ENCODE results near the gene SLC7A14. TPM values are rescaled to one million over a fixed set of nuclear protein-coding genes. Genes with fewer than 3 reads are reported as not detected.

Gene SLC7A14
- total RNA-seq, 1 donor from 2014 or later: 7.0 TPM

DNA sequence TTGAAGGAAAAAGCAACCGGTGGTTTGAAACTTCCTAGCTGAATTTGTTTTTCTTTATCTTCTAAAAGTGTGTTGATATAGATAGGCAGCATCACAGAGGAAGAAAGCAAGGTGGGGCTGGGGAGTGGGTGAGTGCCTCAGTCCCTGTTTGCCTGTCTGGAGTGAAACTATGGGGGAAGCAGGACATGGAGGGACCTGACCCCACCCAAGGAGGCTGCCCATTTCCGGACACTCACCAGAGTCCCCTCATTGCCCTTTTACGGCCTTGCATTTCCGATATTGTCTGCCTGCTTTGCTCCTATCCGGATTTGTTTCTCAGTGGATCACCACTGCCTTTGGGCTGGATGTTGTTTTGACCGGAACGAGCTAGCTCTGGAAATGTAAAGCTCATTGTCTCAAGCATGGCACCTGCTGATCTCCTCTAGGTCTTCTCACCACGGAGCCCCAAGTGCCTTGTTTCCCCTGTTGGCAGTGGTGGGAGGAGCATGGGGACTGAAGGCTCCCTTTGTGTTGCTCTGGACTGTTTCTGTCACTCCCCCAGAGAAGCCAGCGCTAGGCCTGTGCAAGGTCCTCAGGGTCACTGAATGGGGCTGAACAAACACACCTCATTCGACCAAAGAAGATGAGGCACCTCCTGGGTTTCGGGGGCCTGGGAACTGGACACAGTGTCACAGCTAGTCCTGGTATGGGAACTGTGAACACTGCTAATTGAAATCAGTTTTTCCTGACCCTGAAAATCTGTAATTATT lies 160.2 kb downstream of the SLC7A14 start:
- DNase-seq: peak; percentile 64

DNA sequence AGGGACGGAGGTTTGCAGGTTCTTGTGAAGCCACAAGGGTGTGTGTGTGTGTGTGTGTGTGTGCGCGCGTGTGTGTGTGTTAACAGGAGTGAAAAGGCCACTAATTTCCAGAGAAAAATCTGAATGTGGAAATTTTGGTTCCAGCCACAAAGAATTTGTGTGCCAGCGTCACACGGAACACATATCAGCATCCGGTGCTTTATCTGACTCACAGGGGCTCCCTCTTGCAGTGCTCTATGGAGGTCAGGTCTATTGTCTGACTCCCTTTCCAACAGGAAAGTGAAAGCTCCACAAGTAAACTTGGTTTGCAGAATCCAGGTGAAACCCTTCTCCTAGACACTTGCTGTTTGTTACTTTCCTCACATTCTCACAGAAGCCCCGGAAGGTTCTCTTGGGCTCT lies 161.0 kb downstream of the SLC7A14 start:
- no peak for DNase-seq

DNA sequence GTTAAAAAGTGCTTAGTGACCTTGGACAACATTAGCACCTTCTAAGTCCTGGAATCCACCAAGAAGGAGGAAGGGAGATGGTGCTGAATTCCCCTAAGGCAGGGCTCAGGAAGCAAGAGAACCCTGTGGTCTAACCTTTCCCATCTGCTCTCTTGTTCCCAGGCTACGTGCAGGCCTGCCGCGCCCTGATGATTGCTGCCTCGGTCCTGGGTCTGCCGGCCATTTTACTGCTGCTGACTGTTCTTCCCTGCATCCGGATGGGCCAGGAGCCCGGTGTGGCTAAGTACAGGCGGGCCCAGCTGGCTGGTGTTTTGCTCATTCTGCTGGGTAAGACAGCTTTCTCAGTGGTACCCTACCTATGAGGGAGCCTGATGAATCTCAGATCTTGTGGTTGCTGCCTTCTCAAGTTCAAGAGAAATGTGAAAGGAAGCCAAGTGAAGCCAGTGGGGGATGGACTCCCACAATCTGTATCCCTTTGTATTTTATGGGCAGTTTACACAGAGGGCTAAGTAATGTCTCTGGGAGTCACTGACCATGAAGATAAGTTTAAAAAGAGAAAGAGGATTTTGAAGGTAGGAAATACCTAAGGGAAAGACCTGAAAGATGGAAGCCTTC lies 162.8 kb downstream of the SLC7A14 start:
- DNase-seq: no peak

GRCh38 chr3:170421758-170422157 lies 164.1 kb downstream of the SLC7A14 start:
- DNase-seq: no peak

- peak; percentile 64 for DNase-seq
Observed at GRCh38 chr3:170421111-170421641, 164.7 kb downstream of the SLC7A14 start.

DNA sequence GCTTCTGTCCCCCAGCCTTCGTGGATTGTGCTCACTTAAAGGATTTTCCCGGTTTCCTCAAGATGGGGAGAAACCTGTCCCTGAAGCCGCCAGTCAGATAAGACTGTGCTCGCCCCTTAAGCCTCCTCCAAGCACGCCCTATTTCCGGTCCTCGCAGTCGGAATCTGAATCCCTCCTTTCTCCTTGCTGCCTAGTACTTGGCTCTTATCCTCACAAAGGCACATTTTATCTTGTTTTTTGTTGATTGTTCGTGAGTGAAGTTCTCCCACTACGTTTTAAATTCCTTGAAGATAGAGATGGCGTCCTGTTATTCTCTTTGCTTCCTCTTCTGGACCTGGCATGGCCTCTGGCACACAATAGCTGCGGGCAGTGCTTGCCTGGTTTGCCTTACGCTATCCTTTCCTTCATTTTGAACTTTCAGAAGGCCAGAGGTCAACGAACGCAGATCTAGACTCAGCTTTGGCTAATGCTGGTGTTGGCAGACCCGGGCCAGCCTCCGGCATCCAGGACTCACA lies 165.5 kb downstream of the SLC7A14 start:
- no peak for DNase-seq

DNA sequence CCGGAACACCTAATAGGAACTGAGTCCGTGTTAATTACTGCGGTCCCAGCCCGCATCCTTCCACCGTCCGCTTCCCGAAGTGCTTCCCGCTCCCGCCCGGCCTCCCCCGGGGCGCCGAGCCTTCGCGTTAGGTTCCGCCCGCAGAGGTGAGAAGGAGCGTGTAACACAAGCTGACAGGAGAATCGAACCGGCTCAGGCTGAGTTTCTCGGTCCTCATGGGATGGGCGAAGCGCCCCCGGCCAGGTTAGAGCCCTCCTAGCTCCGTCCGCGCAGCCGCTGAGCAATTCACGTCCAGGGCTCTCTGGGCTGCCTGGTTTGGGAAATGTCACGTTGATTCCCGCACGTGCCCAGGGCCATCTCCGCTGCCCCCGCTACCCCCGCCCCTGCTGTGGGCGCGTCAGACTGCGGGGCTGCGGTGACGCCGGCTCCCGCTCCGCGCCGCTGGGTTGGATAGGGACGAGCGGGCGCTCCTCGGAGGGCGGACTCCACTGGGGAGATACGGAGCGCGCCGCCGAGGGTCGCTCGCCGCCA lies 166.3 kb downstream of the SLC7A14 start:
- peak; percentile 35 for DNase-seq

GRCh38 chr3:170418422-170419398 lies 167.2 kb downstream of the SLC7A14 start, which contains the start of gene CLDN11:
TSS of gene CLDN11 (plus strand) at chr3:170418868. CDS start at chr3:170419067, 199 bp downstream.
- peak; percentile 52 for DNase-seq

GRCh38 chr3:170417090-170417489 lies 168.8 kb downstream of the SLC7A14 start:
- DNase-seq: no peak

- DNase-seq: peak; percentile 35
Observed at GRCh38 chr3:170414202-170414663, 171.6 kb downstream of the SLC7A14 start.

- no peak for DNase-seq
Observed at GRCh38 chr3:170413291-170413690, 172.6 kb downstream of the SLC7A14 start.

GRCh38 chr3:170410428-170411029 lies 175.3 kb downstream of the SLC7A14 start:
- DNase-seq: no peak

Other genes starting within 250 kb of the SLC7A14 start
- gene SKIL, start 228.4 kb downstream of the SLC7A14 start, total RNA-seq: 134 TPM
- 12.3 TPM for gene CLDN11, start 167.2 kb downstream of the SLC7A14 start, total RNA-seq